Liver (tissue), 9 donors: ENCODE data around the gene SDR39U1. TPM values are rescaled to one million over a fixed set of nuclear protein-coding genes. Genes with fewer than 3 reads are reported as not detected.

Experiments used
- DNase-seq: peaks from one replicate; pipeline ENCODE4 v3.0.0-alpha.2; 2017; ENCODE audit warnings: low spot score
- H3K27ac ChIP-seq, 2 donors: one replicate each; pipeline ENCODE4 v1.7.0; 2013; ENCODE audit warnings: inconsistent platforms in 2 of 2, low read length in 2 of 2, control low read depth in 1 of 2, low read depth in 1 of 2, mild to moderate bottlenecking in 1 of 2
- H3K27me3 ChIP-seq, 4 donors: one replicate each; pipeline versions ENCODE4 v1.6.1 to v1.7.0; 2013; ENCODE audit warnings: low read length in 3 of 4, inconsistent platforms in 1 of 4, mild to moderate bottlenecking in 1 of 4, moderate library complexity in 1 of 4; ENCODE audit not compliant: control insufficient read depth in 4 of 4, insufficient read depth in 4 of 4
- H3K36me3 ChIP-seq, 4 donors: one replicate each; pipeline versions ENCODE4 v1.6.1 to v1.7.0; 2013; ENCODE audit warnings: low read length in 3 of 4, mild to moderate bottlenecking in 3 of 4, low read depth in 1 of 4, moderate library complexity in 1 of 4; ENCODE audit not compliant: control insufficient read depth in 4 of 4, insufficient read depth in 3 of 4
- H3K4me1 ChIP-seq, 4 donors: one replicate each; pipeline versions ENCODE4 v1.6.1 to v1.7.0; 2013; ENCODE audit warnings: low read length in 3 of 4, mild to moderate bottlenecking in 3 of 4, moderate library complexity in 1 of 4; ENCODE audit not compliant: control insufficient read depth in 4 of 4, insufficient read depth in 4 of 4
- H3K4me3 ChIP-seq, 3 donors: one replicate each; pipeline versions ENCODE4 v1.6.1 to v1.7.0; 2013; ENCODE audit warnings: low read length in 3 of 3, control low read depth in 1 of 3, low read depth in 1 of 3, mild to moderate bottlenecking in 1 of 3
- H3K9ac ChIP-seq, 2 donors: one replicate each; pipeline ENCODE4 v1.7.0; 2013; ENCODE audit warnings: low read length in 2 of 2, mild to moderate bottlenecking in 2 of 2, moderate library complexity in 2 of 2, control low read depth in 1 of 2, low read depth in 1 of 2
- H3K9me3 ChIP-seq, 4 donors: one replicate each; pipeline versions ENCODE4 v1.6.1 to v1.7.0; 2013; ENCODE audit warnings: low read length in 3 of 4; ENCODE audit not compliant: control insufficient read depth in 4 of 4
- EGR1 ChIP-seq, 2 donors: IDR thresholded peaks; 2 replicates each; pipeline ENCODE4 v1.6.1; 2016 to 2018; ENCODE audit warnings: antibody characterized with exemption in 2 of 2, low read depth in 2 of 2
- FOXA1 ChIP-seq: IDR thresholded peaks from 2 replicates; pipeline ENCODE4 v1.6.1; 2016; ENCODE audit warnings: antibody characterized with exemption
- FOXA2 ChIP-seq: IDR thresholded peaks from 2 replicates; pipeline ENCODE4 v1.6.1; 2016; ENCODE audit warnings: antibody characterized with exemption
- GABPA ChIP-seq, 2 donors: IDR thresholded peaks in 1 of 2; conservative IDR thresholded peaks in 1 of 2; 2 replicates each; pipeline ENCODE4 v1.6.1; 2016; ENCODE audit warnings: antibody characterized with exemption in 2 of 2, mild to moderate bottlenecking in 1 of 2, moderate library complexity in 1 of 2
- HNF4A ChIP-seq, 2 donors: conservative IDR thresholded peaks; 2 replicates each; pipeline ENCODE4 v1.6.1; 2016; ENCODE audit warnings: antibody characterized with exemption in 2 of 2, mild to moderate bottlenecking in 2 of 2
- HNF4G ChIP-seq: IDR thresholded peaks from 2 replicates; pipeline ENCODE4 v1.6.1; 2016; ENCODE audit warnings: antibody characterized with exemption
- JUND ChIP-seq, 2 donors: IDR thresholded peaks; 2 replicates each; pipeline ENCODE4 v1.6.1; 2016; ENCODE audit warnings: antibody characterized with exemption in 2 of 2
- NR2F2 ChIP-seq: IDR thresholded peaks from 2 replicates; pipeline ENCODE4 v1.6.1; 2016; ENCODE audit warnings: antibody characterized with exemption
- RAD21 ChIP-seq, 2 donors: IDR thresholded peaks; 2 replicates each; pipeline ENCODE4 v1.6.1; 2016; ENCODE audit warnings: antibody characterized with exemption in 2 of 2, mild to moderate bottlenecking in 2 of 2
- SP1 ChIP-seq: IDR thresholded peaks from 2 replicates; pipeline ENCODE4 v1.6.1; 2018; ENCODE audit warnings: antibody characterized with exemption, mild to moderate bottlenecking
- TAF1 ChIP-seq: conservative IDR thresholded peaks from 2 replicates; pipeline ENCODE4 v1.6.1; 2016; ENCODE audit warnings: antibody characterized with exemption, mild to moderate bottlenecking
- YY1 ChIP-seq: IDR thresholded peaks from 2 replicates; pipeline ENCODE4 v1.6.1; 2016; ENCODE audit warnings: antibody characterized with exemption, mild to moderate bottlenecking
- WGBS: extraction: QIAGEN DNeasy Blood & Tissue Kit; methylation state at CpG from one replicate; pipeline ENCODE4 v1.1.7; 2013; 5-methylcytosine and 5-hydroxymethylcytosine counted together
- polyA plus RNA-seq, 2 donors: library from polyadenylated mRNA; stranded (reverse) in 1 of 2; unstranded in 1 of 2; fragments of 200-250 nt in 1 of 2; fragments of >200 nt in 1 of 2; fragmentation: Nextera tagmentation in 1 of 2; extraction: Ambion mirVana in 1 of 2; gene quantifications; one replicate each; pipeline versions ENCODE4 v1.2.1 to v1.2.3, GENCODE V29; 2013 to 2015
- total RNA-seq, 2 donors: library from RNA; depleted of rRNA; stranded (reverse); fragments of >200 nt; gene quantifications; one replicate each; pipeline ENCODE4 v1.2.3, GENCODE V29; 2014
- TF ChIP-seq, protein P1 (sequence below): IDR thresholded peaks from 2 replicates; pipeline ENCODE4 v1.6.1; 2016; ENCODE audit warnings: antibody characterized with exemption
- TF ChIP-seq, protein P2 (sequence below): IDR thresholded peaks from 2 replicates; pipeline ENCODE4 v1.6.1; 2016; ENCODE audit warnings: antibody characterized with exemption
- TF ChIP-seq, protein P3 (sequence below): fragments of 150-350 bp; IDR thresholded peaks from 2 replicates; pipeline ENCODE4 v1.5.1; 2017; ENCODE audit warnings: improper control_type of control experiment, low read depth, low read length; ENCODE audit not compliant: missing input control
- TF ChIP-seq, protein P4 (sequence below): IDR thresholded peaks from 2 replicates; pipeline ENCODE4 v1.6.1; 2016; ENCODE audit warnings: antibody characterized with exemption, mild to moderate bottlenecking
- TF ChIP-seq, protein P5 (sequence below): IDR thresholded peaks from 2 replicates; pipeline ENCODE4 v1.6.1; 2016; ENCODE audit warnings: antibody characterized with exemption
- donor health status: healthy.
- donor health status: healthy.
- donor health status: healthy.
- donor health status: healthy.
- donor health status: healthy.

Gene SDR39U1
- total and polyA plus RNA-seq, 4 donors: 10.8 to 50.4 (median 25.9) TPM

DNA sequence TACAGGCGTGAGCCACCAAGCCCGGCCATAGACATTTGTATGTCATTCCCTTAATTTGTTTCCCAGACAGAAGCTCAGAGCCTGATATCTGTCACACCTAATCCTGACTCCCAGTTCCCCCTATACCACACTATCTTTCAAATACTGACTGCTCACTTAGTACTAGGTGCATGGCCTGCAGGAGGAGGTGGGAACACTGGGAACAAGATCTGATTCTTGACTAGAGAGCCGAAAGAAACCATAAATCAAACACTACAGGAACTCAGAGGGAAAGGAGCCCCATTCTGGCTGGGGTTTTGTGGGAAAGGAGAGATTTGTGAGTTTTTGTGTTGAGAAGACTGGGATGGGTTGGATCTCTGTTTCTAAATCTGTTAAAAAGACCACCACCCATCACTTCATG lies 7.9 kb downstream of the SDR39U1 start:
- TF ChIP-seq GABPA (IDR thresholded peaks at IDR 0.05 in 1 of 2, conservative IDR thresholded peaks at IDR 0.05 in 1 of 2) (no peak), TAF1 (no peak), JUND (IDR thresholded peaks at IDR 0.05) (no peak), FOXA1 (no peak), HNF4G (no peak), FOXA2 (no peak), SP1 (no peak), YY1 (no peak), RAD21 (IDR thresholded peaks at IDR 0.05) (no peak), HNF4A (conservative IDR thresholded peaks at IDR 0.05) (no peak), NR2F2 (no peak), EGR1 (IDR thresholded peaks at IDR 0.05; ENCODE audit: low read depth in 2 of 2) (no peak)
- TF ChIP-seq, protein P1, sequence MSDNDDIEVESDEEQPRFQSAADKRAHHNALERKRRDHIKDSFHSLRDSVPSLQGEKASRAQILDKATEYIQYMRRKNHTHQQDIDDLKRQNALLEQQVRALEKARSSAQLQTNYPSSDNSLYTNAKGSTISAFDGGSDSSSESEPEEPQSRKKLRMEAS: no peak
- TF ChIP-seq, protein P2, sequence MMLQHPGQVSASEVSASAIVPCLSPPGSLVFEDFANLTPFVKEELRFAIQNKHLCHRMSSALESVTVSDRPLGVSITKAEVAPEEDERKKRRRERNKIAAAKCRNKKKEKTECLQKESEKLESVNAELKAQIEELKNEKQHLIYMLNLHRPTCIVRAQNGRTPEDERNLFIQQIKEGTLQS: no peak
- TF ChIP-seq, protein P3, sequence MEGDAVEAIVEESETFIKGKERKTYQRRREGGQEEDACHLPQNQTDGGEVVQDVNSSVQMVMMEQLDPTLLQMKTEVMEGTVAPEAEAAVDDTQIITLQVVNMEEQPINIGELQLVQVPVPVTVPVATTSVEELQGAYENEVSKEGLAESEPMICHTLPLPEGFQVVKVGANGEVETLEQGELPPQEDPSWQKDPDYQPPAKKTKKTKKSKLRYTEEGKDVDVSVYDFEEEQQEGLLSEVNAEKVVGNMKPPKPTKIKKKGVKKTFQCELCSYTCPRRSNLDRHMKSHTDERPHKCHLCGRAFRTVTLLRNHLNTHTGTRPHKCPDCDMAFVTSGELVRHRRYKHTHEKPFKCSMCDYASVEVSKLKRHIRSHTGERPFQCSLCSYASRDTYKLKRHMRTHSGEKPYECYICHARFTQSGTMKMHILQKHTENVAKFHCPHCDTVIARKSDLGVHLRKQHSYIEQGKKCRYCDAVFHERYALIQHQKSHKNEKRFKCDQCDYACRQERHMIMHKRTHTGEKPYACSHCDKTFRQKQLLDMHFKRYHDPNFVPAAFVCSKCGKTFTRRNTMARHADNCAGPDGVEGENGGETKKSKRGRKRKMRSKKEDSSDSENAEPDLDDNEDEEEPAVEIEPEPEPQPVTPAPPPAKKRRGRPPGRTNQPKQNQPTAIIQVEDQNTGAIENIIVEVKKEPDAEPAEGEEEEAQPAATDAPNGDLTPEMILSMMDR: no peak
- TF ChIP-seq, protein P4, sequence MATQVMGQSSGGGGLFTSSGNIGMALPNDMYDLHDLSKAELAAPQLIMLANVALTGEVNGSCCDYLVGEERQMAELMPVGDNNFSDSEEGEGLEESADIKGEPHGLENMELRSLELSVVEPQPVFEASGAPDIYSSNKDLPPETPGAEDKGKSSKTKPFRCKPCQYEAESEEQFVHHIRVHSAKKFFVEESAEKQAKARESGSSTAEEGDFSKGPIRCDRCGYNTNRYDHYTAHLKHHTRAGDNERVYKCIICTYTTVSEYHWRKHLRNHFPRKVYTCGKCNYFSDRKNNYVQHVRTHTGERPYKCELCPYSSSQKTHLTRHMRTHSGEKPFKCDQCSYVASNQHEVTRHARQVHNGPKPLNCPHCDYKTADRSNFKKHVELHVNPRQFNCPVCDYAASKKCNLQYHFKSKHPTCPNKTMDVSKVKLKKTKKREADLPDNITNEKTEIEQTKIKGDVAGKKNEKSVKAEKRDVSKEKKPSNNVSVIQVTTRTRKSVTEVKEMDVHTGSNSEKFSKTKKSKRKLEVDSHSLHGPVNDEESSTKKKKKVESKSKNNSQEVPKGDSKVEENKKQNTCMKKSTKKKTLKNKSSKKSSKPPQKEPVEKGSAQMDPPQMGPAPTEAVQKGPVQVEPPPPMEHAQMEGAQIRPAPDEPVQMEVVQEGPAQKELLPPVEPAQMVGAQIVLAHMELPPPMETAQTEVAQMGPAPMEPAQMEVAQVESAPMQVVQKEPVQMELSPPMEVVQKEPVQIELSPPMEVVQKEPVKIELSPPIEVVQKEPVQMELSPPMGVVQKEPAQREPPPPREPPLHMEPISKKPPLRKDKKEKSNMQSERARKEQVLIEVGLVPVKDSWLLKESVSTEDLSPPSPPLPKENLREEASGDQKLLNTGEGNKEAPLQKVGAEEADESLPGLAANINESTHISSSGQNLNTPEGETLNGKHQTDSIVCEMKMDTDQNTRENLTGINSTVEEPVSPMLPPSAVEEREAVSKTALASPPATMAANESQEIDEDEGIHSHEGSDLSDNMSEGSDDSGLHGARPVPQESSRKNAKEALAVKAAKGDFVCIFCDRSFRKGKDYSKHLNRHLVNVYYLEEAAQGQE: no peak
- TF ChIP-seq, protein P5, sequence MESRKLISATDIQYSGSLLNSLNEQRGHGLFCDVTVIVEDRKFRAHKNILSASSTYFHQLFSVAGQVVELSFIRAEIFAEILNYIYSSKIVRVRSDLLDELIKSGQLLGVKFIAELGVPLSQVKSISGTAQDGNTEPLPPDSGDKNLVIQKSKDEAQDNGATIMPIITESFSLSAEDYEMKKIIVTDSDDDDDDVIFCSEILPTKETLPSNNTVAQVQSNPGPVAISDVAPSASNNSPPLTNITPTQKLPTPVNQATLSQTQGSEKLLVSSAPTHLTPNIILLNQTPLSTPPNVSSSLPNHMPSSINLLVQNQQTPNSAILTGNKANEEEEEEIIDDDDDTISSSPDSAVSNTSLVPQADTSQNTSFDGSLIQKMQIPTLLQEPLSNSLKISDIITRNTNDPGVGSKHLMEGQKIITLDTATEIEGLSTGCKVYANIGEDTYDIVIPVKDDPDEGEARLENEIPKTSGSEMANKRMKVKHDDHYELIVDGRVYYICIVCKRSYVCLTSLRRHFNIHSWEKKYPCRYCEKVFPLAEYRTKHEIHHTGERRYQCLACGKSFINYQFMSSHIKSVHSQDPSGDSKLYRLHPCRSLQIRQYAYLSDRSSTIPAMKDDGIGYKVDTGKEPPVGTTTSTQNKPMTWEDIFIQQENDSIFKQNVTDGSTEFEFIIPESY: no peak
- WGBS: 94% methylated on average over 3 of the region's 3 CpGs
- Histone ChIP-seq H3K4me1 (peaks cover 2 to 55% (median 42%) of the 10 kb centered on the region in 4 donors), H3K36me3 (peaks cover 13 to 49% (median 36%) of the 10 kb centered on the region in 4 donors), H3K4me3 (no peak overlapping the region), H3K27ac (no peak overlapping the region), H3K9me3 (no peaks in the 10 kb centered on the region), H3K9ac (no peak overlapping the region), H3K27me3 (no peaks in the 10 kb centered on the region)
- DNase-seq: no peak
